Caki2 (cell line): ENCODE results near the gene ASAP2. TPM values are rescaled to one million over a fixed set of nuclear protein-coding genes. Genes with fewer than 3 reads are reported as not detected.
"Not testable (repeated sequence)": the region's sequence is repeated elsewhere in the genome, so short reads cannot be mapped to it uniquely, and the experiment has no call there.

Source experiments
- DNase-seq: peaks from one replicate; pipeline ENCODE4 v3.0.0-alpha.2; 2015; ENCODE audit warnings: low read depth
- in situ Hi-C: cut with HindIII; loops from 2 replicates; pipeline ENCODE4 v1.10.0; 2016; ENCODE audit warnings: low sequenced_read_pairs, low pct_unique_long_range_greater_than_20kb, mixed read lengths
- total RNA-seq: library from RNA; depleted of rRNA; stranded (reverse); fragments of >200 nt; shearing (Covaris generic); gene quantifications from 2 replicates; pipeline ENCODE4 v1.2.3, GENCODE V29; 2014; ENCODE audit warnings: low replicate concordance

Gene ASAP2
- total RNA-seq, 1 experiment from 2014 or later, result 33.8 TPM

DNA sequence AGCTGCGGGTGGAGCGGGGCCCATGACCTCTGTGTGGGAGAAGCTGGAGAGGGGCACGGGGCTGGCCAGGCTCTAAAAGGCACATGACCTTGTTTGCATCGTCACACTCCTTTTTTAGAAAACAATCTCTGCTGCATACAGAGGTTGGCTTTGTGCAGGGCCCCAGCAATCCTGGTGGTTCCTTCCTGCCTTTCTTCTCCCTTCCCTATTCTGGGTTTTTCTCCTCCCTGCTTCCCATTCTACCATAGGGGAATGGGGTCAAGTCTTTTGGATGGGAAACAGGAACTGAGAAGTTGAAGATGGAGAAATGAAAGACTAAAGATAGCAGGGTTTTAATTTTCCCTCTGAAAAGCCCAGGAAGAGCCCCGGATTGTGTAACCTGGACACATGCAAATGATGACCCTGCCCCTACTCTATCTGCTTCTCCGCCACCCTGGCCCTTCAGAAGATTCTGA lies 53.9 kb downstream of the ASAP2 start:
- in situ Hi-C loops, result no loop called here

GRCh38 chr2:9261231-9261883 lies 54.7 kb downstream of the ASAP2 start:
- no peak for DNase-seq
- in situ Hi-C loops, result no loop called here

More for the DNA sequence above, 53.9 kb downstream of the ASAP2 start:
- no peak for DNase-seq

- in situ Hi-C loops, result no loop called here
- no peak for DNase-seq
Observed at GRCh38 chr2:9262671-9263171, 56.1 kb downstream of the ASAP2 start.

DNA sequence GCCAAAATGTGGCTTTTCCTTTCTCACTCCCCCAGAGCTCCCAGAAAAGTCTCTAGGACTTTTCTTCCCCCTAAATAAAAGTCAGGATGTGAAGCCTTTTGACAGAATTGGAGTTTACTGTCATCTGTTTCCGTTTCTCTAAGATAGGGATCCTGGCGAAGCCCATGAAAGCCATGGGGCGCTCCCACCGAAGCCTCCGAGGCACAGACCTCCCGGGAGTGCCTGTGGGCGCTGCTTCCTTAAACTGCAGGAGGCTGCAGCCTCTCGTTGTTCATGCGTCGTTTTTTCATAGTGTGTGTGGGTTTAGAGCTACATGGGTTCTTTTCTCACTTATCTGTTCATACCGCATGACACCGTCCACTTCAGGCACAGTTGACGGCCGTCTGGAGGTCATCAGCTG lies 56.8 kb downstream of the ASAP2 start:
- in situ Hi-C loops, result no loop called here
- no peak for DNase-seq

- in situ Hi-C loops, result no loop called here
- no peak for DNase-seq
Observed at GRCh38 chr2:9264301-9264700, 57.7 kb downstream of the ASAP2 start.

GRCh38 chr2:9266711-9267110 lies 60.1 kb downstream of the ASAP2 start:
- in situ Hi-C loops, result no loop called here

GRCh38 chr2:9267286-9267685 lies 60.7 kb downstream of the ASAP2 start:
- in situ Hi-C loops, DNase-seq: not testable (repeated sequence)

More at GRCh38 chr2:9266711-9267110, 60.1 kb downstream of the ASAP2 start:
- no peak for DNase-seq

DNA sequence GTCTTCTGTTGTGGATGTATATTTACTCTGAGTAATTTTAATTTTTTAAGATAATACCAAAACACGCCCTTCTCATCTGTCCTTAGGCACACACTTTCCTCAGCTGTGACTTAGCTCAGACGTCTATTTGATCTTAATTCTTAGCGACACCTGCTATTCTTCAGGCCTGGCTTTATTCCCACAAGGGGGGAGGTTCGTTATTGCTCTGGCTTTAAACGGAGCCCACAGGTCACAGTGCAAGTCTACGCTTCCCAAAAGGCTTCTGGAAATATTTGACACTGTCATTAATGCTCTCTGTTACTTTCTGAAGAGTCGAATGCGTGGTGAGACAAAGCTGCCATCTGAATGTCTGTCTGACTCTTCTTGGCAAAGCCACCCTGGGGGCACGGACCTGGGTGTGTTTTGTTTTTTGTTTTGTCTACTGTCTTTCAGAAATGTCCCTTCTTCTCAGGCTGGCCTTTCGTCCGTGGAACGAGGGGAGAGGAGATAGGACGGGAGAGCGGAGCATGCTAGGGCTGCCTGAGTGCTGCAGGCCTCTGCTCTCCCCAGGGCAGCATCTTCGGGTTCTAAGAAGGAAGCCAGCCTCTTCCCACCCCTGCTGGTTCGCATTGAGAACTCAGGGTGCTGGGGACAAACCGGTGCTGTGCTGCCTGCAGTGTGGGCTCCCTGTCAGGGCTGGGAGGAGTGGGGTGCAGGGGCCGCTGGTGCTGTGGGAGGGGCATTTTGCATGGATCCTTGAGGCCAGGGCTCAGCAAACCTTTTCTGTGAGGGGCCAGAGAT lies 61.9 kb downstream of the ASAP2 start:
- in situ Hi-C loops, result no loop called here

DNA sequence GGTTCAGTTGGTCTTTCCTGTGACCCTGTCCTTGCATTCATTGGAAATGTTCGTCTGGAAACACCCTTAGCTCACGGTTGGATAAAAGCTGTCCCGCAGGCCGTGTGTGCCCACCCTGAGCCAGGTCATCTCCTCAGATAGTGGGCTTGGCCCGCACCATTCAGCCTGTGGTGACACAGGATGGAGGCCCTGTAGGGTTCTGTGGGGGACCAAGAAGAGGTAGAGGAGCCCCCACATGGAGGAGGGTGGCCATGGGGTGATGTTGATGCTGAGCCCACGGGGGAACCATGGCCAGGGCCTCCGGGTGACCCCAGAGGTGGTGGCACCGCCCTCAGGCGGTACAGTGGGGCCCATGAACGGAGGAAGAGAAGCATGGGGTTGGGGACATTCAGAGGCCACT lies 62.7 kb downstream of the ASAP2 start:
- DNase-seq, result no peak
- in situ Hi-C loops, result no loop called here

More for the DNA sequence above, 61.9 kb downstream of the ASAP2 start:
- DNase-seq, result no peak

DNA sequence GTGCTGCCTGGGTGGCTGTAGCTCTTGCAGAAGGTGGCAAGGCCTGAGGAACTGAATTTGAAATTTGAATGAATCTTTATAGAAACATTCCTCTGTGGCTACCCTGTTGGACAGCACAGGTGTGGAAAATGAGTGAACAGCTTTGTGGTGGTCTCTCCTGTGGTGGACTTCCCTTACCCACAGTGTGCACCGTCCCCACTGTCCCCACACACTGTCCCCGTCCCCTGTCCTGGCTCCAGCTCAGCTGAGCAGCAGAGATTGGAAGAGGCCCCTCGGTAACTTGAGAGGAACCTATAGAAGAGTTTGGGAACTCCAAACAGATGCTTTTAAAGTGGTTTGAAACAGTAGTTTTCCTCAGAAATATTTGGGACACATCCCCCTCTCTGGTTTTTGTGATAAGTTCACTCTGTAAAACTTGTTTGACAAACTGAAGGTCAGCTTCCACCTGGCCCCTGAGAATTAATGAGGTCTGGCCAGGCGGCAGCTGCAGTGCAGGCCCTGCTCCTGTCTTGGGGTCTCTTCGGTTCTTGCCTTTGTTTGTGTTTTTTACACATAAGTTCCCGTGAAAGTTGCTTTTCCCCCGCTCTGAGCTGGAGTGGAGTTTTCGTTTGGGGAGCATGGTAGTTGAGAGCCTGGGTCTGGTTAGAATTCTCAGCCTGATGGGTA lies 63.2 kb downstream of the ASAP2 start:
- no peak for DNase-seq
- in situ Hi-C loops, result no loop called here

DNA sequence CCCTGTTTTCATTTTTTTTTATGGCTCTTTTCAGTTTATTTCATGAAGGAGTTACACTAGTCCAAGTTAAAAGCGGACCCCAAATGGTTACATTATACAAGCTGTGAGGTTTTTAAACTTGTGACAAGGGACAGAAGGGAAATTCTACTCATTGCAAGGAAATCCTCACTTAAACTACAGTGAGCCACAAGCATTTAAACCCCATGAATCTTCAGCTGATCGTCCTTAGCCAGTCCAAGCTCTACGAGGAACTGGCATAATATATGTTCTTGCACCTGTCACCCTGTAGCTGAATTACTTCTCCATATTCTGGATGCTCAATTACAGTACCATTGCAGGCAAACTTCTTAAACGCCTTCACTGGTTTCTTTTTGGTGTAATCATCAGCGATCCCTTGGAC lies 64.5 kb downstream of the ASAP2 start:
- no peak for DNase-seq
- in situ Hi-C loops, result no loop called here

DNA sequence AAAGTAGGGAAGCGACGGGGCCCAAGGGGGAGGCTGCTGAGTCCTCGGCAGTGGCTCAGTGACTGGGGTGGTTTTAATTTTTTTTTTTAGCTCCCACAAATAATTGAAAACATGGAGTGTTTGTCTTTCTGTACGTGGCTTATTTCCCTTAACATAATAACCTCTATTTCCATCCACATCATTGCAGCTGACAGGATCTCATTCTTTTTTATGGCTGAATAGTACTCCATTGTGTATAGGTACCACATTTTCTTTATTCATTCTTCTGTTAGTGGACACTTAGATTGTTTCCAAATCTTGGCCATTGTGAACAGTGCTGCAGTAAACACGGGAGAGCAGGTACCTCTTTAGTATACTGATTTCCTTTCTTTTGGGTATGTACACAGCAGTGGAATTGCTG lies 65.1 kb downstream of the ASAP2 start:
- in situ Hi-C loops, result no loop called here
- no peak for DNase-seq

- no peak for DNase-seq
- in situ Hi-C loops, result no loop called here
Observed at GRCh38 chr2:9273486-9274130, 67.0 kb downstream of the ASAP2 start.

DNA sequence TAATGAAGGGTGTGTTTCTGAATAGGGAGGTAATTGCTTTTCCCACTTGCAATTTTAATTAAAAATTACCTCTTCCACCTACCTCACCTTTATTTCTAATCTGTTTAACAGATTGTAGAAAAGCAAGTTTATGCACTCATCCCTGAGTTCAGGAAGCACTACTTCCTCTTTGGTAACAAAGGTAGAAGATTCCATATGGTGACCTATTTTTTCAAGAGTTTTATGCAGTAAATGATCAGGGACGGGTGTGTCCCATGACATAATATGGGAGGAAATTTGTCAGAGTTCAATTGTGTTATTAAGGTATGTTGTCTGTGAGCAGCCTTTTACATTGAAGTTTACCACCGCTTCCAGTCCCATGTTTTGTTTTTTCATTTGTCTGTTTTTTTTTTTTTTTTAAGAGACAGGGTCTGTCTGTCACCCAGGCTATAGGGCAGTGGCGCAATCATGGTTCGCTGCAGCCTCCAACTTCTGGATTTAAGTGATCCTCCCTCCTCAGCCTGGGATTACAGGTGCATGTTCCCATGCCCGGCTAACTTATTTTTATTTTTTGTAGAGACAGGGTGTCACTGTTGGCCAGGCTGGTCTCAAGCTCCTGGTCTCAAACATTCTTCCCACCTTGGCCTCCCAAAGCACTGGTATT lies 68.2 kb downstream of the ASAP2 start:
- in situ Hi-C loops, result no loop called here
- no peak for DNase-seq

DNA sequence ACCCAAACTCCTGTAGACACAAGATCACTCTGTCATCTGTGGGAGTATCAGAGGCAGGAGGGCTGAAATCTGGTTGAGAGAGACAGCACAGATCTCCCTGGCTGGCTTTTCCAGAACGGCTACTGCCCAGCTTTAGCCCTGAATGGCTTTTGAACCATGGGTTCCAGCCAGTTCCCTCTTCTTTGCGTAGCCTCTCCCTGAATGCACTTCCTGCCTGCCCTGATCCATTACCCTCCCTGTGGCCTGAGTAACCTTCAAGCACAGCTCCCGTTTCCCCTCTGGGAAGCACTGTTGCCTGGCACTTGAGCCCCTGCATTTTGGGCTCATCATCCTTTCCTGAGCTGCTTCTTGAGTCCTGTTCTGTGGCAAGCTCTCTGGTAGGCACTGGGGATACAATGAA lies 68.8 kb downstream of the ASAP2 start:
- in situ Hi-C loops, result no loop called here
- DNase-seq, result no peak

DNA sequence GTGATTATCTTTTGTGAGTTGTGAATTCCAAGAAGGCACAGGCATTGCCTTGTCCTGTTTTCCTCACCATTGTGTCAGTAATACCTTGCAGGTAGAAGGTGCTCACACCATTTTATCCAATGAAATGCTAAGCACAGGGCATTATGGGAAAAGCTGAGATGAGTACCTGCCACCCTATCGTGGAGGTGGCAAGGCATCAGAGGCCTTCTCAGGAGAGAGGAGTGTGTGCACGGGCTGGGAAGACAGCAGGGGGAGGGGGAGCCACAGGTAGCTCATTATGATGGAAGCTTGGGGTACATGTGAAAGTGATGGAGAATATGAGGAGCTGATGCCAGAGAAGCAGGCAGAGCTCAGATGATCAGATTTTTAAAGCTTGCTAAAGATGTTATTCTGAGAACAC lies 69.5 kb downstream of the ASAP2 start:
- in situ Hi-C loops, result no loop called here

GRCh38 chr2:9276901-9277451 lies 70.4 kb downstream of the ASAP2 start:
- no peak for DNase-seq
- in situ Hi-C loops, result no loop called here

More for the DNA sequence above, 69.5 kb downstream of the ASAP2 start:
- no peak for DNase-seq

GRCh38 chr2:9278439-9278838 lies 71.8 kb downstream of the ASAP2 start:
- no peak for DNase-seq
- in situ Hi-C loops, result no loop called here
